ENCODE data around the gene LAMC3.

DNA sequence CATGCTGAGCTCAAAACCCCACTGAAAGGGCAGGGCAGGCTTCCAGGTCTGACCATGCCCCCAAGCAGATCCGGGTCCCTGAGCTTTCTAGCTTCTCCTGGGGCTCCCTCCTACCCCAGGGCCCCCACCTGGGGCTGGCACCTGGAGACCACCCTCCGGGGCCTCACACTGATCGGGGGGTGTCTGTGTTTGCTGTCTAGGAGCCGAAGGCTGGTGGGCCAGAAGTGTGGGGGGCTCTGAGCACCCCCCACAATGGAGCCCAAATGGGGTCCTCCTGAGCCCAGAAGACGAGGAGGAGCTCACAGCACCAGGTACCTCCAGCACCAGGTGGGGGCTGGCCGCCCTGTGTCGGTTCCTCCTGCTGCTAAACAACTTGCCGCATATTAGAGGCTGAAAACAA, 39.8 kb downstream of the LAMC3 start:
- TF ChIP-seq, protein P1, sequence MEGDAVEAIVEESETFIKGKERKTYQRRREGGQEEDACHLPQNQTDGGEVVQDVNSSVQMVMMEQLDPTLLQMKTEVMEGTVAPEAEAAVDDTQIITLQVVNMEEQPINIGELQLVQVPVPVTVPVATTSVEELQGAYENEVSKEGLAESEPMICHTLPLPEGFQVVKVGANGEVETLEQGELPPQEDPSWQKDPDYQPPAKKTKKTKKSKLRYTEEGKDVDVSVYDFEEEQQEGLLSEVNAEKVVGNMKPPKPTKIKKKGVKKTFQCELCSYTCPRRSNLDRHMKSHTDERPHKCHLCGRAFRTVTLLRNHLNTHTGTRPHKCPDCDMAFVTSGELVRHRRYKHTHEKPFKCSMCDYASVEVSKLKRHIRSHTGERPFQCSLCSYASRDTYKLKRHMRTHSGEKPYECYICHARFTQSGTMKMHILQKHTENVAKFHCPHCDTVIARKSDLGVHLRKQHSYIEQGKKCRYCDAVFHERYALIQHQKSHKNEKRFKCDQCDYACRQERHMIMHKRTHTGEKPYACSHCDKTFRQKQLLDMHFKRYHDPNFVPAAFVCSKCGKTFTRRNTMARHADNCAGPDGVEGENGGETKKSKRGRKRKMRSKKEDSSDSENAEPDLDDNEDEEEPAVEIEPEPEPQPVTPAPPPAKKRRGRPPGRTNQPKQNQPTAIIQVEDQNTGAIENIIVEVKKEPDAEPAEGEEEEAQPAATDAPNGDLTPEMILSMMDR (IDR thresholded peaks at IDR 0.05), result no peak
- TF ChIP-seq EP300 (IDR thresholded peaks at IDR 0.05), result no peak

Measured in stomach (tissue), 4 donors.